Fibroblast of villous mesenchyme (primary cell): Measurements from ENCODE around the gene IL1R1. TPM values are rescaled to one million over a fixed set of nuclear protein-coding genes. Genes with fewer than 3 reads are reported as not detected.
"Not testable (repeated sequence)": the region's sequence is repeated elsewhere in the genome, so short reads cannot be mapped to it uniquely, and the experiment has no call there.

ENCODE experiments used
- DNase-seq: peaks from one replicate; pipeline ENCODE4 v3.0.0-alpha.2; 2010; ENCODE audit warnings: low read depth
- H3K4me3 ChIP-seq: 2 replicates; pipeline ENCODE4 v1.5.1; 2011; ENCODE audit warnings: low read depth, mild to moderate bottlenecking, low read length
- CTCF ChIP-seq: IDR thresholded peaks from 2 replicates; pipeline ENCODE4 v1.5.1; 2012; ENCODE audit warnings: low read depth, mild to moderate bottlenecking, low read length; ENCODE audit not compliant: insufficient read depth
- total RNA-seq: library from RNA; depleted of rRNA; stranded (reverse); fragments of >200 nt; gene quantifications from 2 replicates; pipeline ENCODE4 v1.2.3, GENCODE V29; 2012

Gene IL1R1
- total RNA-seq, 1 donor = 62.6 TPM

- DNase-seq = peak; percentile 98
- TF ChIP-seq CTCF = no peak
- no peak overlapping the region for H3K4me3 ChIP-seq
Observed at GRCh38 chr2:102100371-102101096, 42.0 kb upstream of the IL1R1 start.

GRCh38 chr2:102101097-102101848, 41.3 kb upstream of the IL1R1 start:
- TF ChIP-seq CTCF = no peak
- no peak overlapping the region for H3K4me3 ChIP-seq
- DNase-seq = peak; percentile 81

GRCh38 chr2:102101849-102102635, 40.5 kb upstream of the IL1R1 start:
- no peak for DNase-seq
- TF ChIP-seq CTCF = no peak
- H3K4me3 ChIP-seq = no peak overlapping the region

- not testable (repeated sequence) for DNase-seq, H3K4me3 ChIP-seq
Observed at GRCh38 chr2:102102636-102102948, 40.0 kb upstream of the IL1R1 start.

- no peak overlapping the region for H3K4me3 ChIP-seq
- TF ChIP-seq CTCF = no peak
- no peak for DNase-seq
Observed at GRCh38 chr2:102103284-102103683, 39.3 kb upstream of the IL1R1 start.

GRCh38 chr2:102103992-102104871, 38.3 kb upstream of the IL1R1 start:
- H3K4me3 ChIP-seq = peak overlapping the region; percentile 63
- TF ChIP-seq CTCF = no peak
- DNase-seq = peak; percentile 94

GRCh38 chr2:102106133-102106556, 36.4 kb upstream of the IL1R1 start:
- H3K4me3 ChIP-seq = peak overlapping the region; percentile 63
- TF ChIP-seq CTCF = no peak
- peak; percentile 64 for DNase-seq

GRCh38 chr2:102106813-102107740, 35.5 kb upstream of the IL1R1 start:
- not testable (repeated sequence) for DNase-seq
- H3K4me3 ChIP-seq = peak overlapping the region; percentile 24
